ENCODE data around the gene CTTNBP2NL. TPM values are rescaled to one million over a fixed set of nuclear protein-coding genes. Genes with fewer than 3 reads are reported as not detected.

Gene CTTNBP2NL
- total and polyA plus RNA-seq, 12 donors, result 3.9 to 20.6 (median 15.7) TPM

DNA sequence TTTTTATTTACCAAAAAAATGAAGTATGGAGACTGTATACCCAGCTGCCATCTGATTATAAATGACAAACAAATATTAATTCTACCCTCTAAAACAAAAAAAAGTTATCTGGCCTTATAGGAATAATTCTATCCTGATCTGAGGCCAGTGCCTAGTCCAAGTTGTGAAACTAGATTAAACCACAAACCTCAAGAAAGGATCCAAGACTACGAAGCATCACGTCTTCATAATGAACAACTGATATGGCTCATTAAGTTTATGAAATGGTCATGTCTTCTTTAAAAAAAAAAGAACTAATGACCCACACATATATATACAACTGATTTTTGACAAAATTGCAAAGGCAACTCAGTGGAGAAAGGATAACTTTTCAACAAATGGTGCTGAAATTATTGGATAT, 32.4 kb upstream of the CTTNBP2NL start:
- Histone ChIP-seq H3K36me3 (no peaks in the 10 kb centered on the region), H3K4me1 (peaks cover 4 to 27% (median 20%) of the 10 kb centered on the region in 9 donors), H3K4me3 (no peak overlapping the region), H3K27me3 (peaks cover 0 to under 1% (median 0%) of the 10 kb centered on the region in 7 donors), H3K27ac (no peak overlapping the region), H3K9me3 (no peaks in the 10 kb centered on the region)
- intact Hi-C loops (cut with DNase I), result loop anchor here in 1 of 10 donors (10.0 kb wide), 1 partner anchor 889 kb away; the partner anchor contains the start of gene C1orf162
- WGBS, 2 donors, result 86 to 87% methylated on average over 2 of the region's 2 CpGs
- DNase-seq (no peak), ATAC-seq (no peak)
- TF ChIP-seq, protein P1, sequence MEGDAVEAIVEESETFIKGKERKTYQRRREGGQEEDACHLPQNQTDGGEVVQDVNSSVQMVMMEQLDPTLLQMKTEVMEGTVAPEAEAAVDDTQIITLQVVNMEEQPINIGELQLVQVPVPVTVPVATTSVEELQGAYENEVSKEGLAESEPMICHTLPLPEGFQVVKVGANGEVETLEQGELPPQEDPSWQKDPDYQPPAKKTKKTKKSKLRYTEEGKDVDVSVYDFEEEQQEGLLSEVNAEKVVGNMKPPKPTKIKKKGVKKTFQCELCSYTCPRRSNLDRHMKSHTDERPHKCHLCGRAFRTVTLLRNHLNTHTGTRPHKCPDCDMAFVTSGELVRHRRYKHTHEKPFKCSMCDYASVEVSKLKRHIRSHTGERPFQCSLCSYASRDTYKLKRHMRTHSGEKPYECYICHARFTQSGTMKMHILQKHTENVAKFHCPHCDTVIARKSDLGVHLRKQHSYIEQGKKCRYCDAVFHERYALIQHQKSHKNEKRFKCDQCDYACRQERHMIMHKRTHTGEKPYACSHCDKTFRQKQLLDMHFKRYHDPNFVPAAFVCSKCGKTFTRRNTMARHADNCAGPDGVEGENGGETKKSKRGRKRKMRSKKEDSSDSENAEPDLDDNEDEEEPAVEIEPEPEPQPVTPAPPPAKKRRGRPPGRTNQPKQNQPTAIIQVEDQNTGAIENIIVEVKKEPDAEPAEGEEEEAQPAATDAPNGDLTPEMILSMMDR (IDR thresholded peaks at IDR 0.05), result no peak

DNA sequence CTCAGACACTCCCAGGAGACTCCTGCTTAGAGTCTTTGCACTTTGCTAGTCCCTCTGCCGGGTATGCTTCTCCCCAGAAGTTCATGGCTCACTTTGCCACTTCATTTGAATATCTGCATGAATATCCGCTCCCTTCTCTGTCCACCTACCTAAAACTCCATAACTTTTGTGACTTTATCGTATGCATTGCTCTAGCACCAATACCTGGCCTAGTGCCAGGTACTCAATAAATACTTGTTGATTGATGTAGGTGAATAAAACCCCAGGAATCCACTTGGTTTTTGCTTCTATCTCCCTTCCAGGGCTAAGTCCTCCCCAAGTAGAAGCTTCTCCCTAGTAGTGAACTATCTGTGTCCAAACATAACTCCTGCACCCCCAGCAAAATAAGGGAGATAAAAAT, 27.8 kb upstream of the CTTNBP2NL start:
- TF ChIP-seq, protein P1 (IDR thresholded peaks at IDR 0.05), result no peak
- no peak for DNase-seq
- ATAC-seq, result no peak
- no peak overlapping the region for H3K27ac ChIP-seq
- H3K36me3 ChIP-seq, result no peaks in the 10 kb centered on the region
- 80 to 89% methylated on average over 3 of the region's 3 CpGs for WGBS, 2 donors
- intact Hi-C loops (cut with DNase I), result loop anchor here in 1 of 10 donors (10.0 kb wide), 1 partner anchor 893 kb away; the partner anchor contains the start of gene C1orf162
- H3K4me1 ChIP-seq, result peaks cover 0 to 4% (median 0%) of the 10 kb centered on the region in 9 donors
- H3K4me3 ChIP-seq, result no peak overlapping the region
- peaks cover 0 to 27% (median 0%) of the 10 kb centered on the region in 7 donors for H3K27me3 ChIP-seq
- H3K9me3 ChIP-seq, result no peaks in the 10 kb centered on the region

DNA sequence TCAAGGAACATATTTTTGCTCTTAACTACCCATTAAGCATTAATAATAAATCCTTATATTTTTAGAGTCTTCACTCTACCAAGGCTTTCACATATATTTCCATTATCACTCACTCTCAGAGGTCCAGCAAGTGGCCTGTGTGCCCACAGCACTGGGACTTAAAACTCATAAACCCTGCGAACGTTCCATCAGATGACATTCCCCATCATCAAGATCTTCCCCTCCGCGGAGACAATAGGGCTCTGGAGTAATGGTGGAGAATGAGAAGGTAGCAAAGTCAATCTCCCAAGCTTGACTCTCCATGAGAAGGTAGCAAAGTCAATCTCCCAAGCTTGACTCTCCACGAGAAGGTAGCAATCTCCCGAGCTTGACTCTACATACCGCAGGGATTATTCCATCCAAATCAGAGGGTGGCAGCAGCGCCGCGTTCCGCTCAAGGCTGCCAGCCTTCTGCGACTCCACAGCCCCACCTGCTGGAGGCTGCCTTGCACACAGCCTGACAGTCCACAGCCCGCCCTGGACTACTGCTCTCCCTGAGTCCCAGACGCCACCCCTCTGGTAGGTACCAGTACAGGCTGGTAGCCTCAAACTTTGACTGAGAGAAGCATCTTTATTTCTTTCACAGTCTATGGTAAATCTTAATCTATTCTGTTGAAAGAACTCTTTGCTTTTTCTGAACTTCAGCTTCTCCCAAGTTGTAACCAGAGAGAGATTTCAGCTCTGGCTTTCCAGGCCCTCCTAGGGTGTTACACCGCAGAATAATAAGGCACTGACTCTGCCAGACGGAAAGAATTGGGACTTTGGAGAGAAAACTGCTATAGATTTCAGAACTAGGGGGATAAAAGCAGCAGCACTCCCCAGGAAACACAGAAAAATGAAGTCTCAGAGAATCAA, 26.4 kb upstream of the CTTNBP2NL start:
- H3K27me3 ChIP-seq, result peaks cover 0 to 38% (median 0%) of the 10 kb centered on the region in 7 donors
- TF ChIP-seq, protein P1 (IDR thresholded peaks at IDR 0.05), result peak; percentile 91 to 99 (median 97)
- DNase-seq (peak; percentile 85 to 88), ATAC-seq (peak; percentile 97 to 99 (median 99))
- no peak overlapping the region for H3K27ac ChIP-seq
- intact Hi-C loops (cut with DNase I), result loop anchor here in 3 of 10 donors (10.0 kb wide), 2 partner anchors 885 to 895 kb away; partner anchors contain the start of gene C1orf162 (in 1 of the 3)
- no peak overlapping the region for H3K4me3 ChIP-seq
- H3K4me1 ChIP-seq, result peaks cover 0 to 4% (median 0%) of the 10 kb centered on the region in 9 donors
- WGBS, 2 donors, result 19 to 21% methylated on average over 16 of the region's 16 CpGs
- no peaks in the 10 kb centered on the region for H3K9me3 ChIP-seq
- H3K36me3 ChIP-seq, result no peaks in the 10 kb centered on the region

DNA sequence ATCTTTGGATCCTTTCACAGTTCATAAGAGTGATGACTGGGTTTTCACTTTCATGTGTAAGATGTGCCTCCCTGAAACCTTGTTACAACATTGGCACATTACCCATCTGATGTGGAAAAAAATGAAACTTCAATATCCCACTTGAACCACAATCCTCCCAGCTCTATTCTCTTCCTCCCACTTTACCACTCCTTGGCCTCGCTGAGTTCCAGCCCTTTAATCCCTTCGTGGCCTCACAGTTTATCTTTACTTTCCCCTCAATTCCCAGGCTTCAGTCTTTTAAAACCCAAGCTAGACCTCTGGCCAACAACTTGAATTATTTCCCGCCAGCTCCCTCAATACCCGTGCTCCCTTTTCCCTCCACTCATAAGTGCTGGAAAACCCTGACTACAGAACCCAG, 25.0 kb upstream of the CTTNBP2NL start:
- intact Hi-C loops (cut with DNase I), result loop anchor here in 2 of 10 donors (10.0 kb wide), 1 partner anchor 886 kb away; no protein-coding TSS in a partner anchor
- peaks cover 0 to 38% (median 0%) of the 10 kb centered on the region in 7 donors for H3K27me3 ChIP-seq
- peaks cover 0 to 4% (median 0%) of the 10 kb centered on the region in 9 donors for H3K4me1 ChIP-seq
- H3K9me3 ChIP-seq, result no peaks in the 10 kb centered on the region
- TF ChIP-seq, protein P1 (IDR thresholded peaks at IDR 0.05), result no peak
- no peaks in the 10 kb centered on the region for H3K36me3 ChIP-seq
- ATAC-seq (no peak), DNase-seq (no peak)
- H3K27ac ChIP-seq, result no peak overlapping the region
- H3K4me3 ChIP-seq, result no peak overlapping the region
- WGBS, 2 donors, result 68 to 72% methylated on average over 4 of the region's 4 CpGs
